Stimulated activated CD4-positive, alpha-beta T cell treated with anti-CD3 and anti-CD28 coated beads, Interleukin-2, amount 100 ng/mL, for 48 hours (primary cell): ENCODE measurements around the gene COA1.
"Not testable (repeated sequence)": the region's sequence is repeated elsewhere in the genome, so short reads cannot be mapped to it uniquely, and the experiment has no call there.

Source experiments
- DNase-seq, 2 donors: peaks; one replicate each; pipeline ENCODE4 v3.0.0-alpha.2; 2020

Gene COA1

GRCh38 chr7:43649755-43650274, 79.5 kb downstream of the COA1 start:
- no peak for DNase-seq

GRCh38 chr7:43648473-43649406, 80.6 kb downstream of the COA1 start:
- peak in 1 of 2 donors; percentile 45 for DNase-seq

GRCh38 chr7:43647673-43648472, 81.5 kb downstream of the COA1 start:
- peak; percentile 45 to 58 for DNase-seq

- DNase-seq: no peak
These were observed 82.0 kb downstream of the COA1 start for GRCh38 chr7:43647339-43647672.

GRCh38 chr7:43646603-43647338, 82.6 kb downstream of the COA1 start:
- no peak for DNase-seq

GRCh38 chr7:43645699-43646226, 83.6 kb downstream of the COA1 start:
- no peak for DNase-seq

GRCh38 chr7:43643846-43644245, 85.5 kb downstream of the COA1 start:
- no peak for DNase-seq

GRCh38 chr7:43642897-43643630, 86.3 kb downstream of the COA1 start:
- DNase-seq: no peak

GRCh38 chr7:43640679-43641078, 88.6 kb downstream of the COA1 start:
- DNase-seq: no peak

- DNase-seq: no peak
These were observed 89.3 kb downstream of the COA1 start for GRCh38 chr7:43639858-43640491.

GRCh38 chr7:43637114-43637806, 92.1 kb downstream of the COA1 start:
- no peak for DNase-seq

- no peak for DNase-seq
These were observed 93.2 kb downstream of the COA1 start for GRCh38 chr7:43636093-43636492.

GRCh38 chr7:43634384-43634783, 94.9 kb downstream of the COA1 start:
- DNase-seq: no peak

- no peak for DNase-seq
These were observed 96.6 kb downstream of the COA1 start for GRCh38 chr7:43632746-43633145.

GRCh38 chr7:43631559-43631958, 97.8 kb downstream of the COA1 start:
- DNase-seq: no peak

- DNase-seq: no peak
These were observed 98.8 kb downstream of the COA1 start for GRCh38 chr7:43630482-43630881.

GRCh38 chr7:43629857-43630256, 99.5 kb downstream of the COA1 start:
- DNase-seq: no peak

GRCh38 chr7:43628431-43628830, 100.9 kb downstream of the COA1 start:
- DNase-seq: no peak

GRCh38 chr7:43627798-43628197, 101.5 kb downstream of the COA1 start:
- DNase-seq: not testable (repeated sequence)

- no peak for DNase-seq
These were observed 102.6 kb downstream of the COA1 start for GRCh38 chr7:43626695-43627094.

- no peak for DNase-seq
These were observed 103.3 kb downstream of the COA1 start for GRCh38 chr7:43625980-43626379.
